GM18870 (cell line): ENCODE results near the gene DEGS2.

ENCODE experiments used
- ATAC-seq: cut with Tn5 transposase; IDR thresholded peaks from one replicate; pipeline ENCODE4 v1.9.1; 2021; ENCODE audit warnings: moderate library complexity; ENCODE audit not compliant: unreplicated experiment

DEGS2 gene

DNA sequence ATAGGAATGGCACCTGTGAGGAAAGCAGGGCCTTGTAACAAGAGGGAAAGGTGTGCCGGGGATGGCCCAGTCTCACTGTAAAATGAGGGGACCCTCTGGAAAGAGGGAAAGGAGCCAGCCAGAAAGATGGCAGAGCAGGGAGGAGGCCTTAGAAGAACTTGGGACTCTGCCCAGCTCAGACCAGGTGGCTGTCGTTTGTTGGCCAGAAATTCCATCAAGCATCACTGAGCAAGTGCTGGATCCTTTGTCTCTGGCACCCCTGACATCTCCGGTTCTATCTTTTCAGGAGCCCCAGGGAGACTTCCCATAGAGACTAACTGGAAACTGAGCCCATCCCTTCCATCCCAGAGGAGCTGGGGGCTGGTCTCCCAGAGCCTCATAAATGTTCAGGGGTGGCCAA is 43.3 kb downstream of the DEGS2 start:
- no peak for ATAC-seq

GRCh38 chr14:100115726-100116125 is 43.7 kb downstream of the DEGS2 start:
- ATAC-seq: no peak

GRCh38 chr14:100115236-100115635 is 44.2 kb downstream of the DEGS2 start:
- no peak for ATAC-seq

- ATAC-seq: no peak
Observed at GRCh38 chr14:100114109-100114765, 45.2 kb downstream of the DEGS2 start.

DNA sequence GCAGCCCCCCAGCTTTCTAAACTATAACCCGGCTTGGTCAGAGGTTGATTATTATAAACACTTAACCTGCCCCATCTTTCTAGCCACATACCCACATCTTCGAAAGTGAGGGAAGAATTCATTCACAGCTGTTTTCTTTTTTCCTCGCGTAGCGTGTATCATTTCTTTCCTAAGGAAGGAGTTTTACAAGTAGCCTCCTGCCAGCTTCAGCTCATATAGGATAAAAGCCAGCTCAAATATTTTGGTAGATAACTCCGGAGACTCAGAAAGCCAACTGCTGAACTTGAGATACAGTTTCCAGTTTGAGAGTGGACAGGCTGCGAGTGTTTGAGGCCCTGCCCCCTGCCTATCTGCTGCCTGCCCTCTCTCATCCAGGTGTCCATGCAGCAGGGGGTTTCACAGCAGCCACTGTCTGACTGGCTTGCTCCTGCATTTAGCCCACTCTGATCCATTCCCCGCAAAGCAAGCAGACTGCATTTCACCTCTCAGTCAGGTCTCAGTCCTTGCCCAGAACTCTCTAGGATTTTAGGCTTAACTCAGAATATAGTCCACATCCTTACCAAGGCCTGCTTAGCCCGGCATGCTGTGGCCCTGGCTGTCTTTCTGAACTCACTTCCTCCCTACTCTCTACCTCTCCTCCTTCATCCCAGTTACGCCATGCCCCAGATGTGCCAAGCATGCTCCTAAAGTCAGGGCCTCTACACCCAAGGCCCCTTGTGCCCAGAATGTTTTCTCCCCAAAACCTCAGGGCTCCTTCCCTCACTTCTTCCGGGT is 47.3 kb downstream of the DEGS2 start:
- ATAC-seq: no peak

DNA sequence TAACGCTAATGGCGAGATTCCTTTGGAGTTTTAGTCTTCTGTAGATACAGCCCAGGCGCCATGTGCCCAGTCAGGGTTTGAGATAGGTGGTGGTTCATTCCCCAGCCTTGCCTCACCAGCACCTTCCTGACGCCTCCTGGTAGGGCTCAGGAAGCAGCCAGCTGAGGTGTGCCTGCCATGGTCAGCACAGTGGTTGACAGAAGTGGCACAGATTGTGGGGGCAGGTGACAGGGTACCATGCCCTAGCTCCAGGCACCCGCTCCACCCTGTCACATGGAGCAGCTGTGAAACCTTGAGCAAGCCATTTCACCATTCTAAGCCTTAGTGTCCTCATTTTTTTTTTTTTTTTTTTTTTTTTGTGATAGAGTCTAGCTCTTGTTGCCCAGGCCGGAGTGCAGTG is 48.6 kb downstream of the DEGS2 start:
- no peak for ATAC-seq

GRCh38 chr14:100109594-100109955 is 49.9 kb downstream of the DEGS2 start:
- ATAC-seq: no peak

GRCh38 chr14:100108840-100109593 is 50.4 kb downstream of the DEGS2 start:
- no peak for ATAC-seq

GRCh38 chr14:100108042-100108825 is 51.2 kb downstream of the DEGS2 start:
- no peak for ATAC-seq

DNA sequence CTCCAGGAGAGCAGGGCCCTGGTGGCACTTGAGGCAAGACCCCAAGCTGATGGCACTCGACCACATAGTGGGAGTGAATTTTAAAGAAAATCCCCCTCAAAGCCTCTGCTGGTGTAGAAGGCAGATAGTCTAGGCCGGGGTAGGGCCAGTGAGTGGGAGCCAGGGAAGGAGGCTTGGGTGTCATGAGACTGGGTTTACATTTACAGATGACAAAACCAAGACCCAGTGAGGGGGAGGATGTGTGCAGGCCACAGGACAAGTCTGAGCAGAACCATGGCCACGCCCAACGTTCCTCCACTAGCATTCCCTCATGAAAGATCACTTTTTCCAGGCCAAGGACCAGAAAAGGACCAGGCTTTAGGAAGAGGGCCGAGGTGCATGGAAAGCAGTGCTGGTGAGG is 52.2 kb downstream of the DEGS2 start:
- no peak for ATAC-seq

DNA sequence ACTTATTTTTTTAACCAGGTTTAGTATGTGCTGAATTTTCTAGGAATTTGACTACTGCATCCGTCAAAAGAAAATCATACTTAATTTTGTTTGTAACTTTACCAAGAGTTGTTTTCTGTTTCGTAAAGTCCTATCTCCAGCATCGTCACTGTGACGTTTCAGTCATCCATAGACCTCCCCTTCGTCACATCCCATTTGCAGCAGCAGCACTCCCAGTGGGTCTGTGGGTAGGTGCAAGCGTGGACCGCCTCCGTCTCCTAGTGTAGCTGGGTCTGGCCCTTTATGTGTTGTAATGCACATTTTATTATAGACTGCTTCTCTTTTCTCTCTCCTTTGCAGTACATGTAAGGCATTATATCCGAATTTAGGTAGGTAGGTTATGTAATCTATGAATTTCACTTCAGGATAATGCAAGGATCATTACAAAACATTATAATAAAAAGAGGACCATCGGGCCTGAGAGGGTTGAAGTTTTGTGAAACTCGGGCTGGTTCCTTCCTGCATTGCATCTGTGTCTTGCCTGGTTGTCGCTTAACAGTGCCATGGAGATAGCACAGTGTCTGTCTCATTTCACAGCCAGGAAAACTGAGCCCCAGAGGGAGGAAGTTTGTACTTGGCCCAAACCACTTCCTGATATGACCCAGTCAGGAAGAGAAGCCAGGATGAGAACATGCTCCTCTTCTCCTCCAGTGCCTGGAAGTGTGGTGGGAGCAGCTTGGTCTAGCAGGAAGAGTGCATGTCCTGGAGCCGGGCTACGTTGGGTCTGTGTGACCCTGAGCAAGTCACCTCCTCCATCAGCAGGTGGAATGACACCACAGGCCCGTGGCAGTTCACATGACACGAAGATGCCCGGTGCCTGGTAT is 53.0 kb downstream of the DEGS2 start:
- ATAC-seq: no peak

GRCh38 chr14:100105357-100106169 is 53.9 kb downstream of the DEGS2 start:
- ATAC-seq: no peak

- ATAC-seq: no peak
Observed at GRCh38 chr14:100104523-100105300, 54.7 kb downstream of the DEGS2 start.

DNA sequence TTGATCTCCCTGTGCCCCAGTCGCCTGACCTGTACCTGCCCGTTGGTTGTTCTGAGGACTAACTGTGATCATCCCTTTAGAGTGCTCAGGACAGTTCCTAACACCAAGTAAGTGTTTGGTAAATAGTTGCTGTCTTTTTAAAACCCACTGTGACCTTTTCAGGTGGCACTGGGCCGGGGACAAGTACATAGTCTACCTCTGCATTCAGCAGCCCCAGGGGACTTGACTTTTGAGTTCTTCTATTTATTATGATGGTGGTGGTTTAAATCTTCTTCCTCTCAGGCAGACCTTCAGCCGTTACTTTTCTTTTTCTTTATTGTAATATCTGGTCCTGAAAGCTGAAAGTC is 55.5 kb downstream of the DEGS2 start:
- no peak for ATAC-seq

DNA sequence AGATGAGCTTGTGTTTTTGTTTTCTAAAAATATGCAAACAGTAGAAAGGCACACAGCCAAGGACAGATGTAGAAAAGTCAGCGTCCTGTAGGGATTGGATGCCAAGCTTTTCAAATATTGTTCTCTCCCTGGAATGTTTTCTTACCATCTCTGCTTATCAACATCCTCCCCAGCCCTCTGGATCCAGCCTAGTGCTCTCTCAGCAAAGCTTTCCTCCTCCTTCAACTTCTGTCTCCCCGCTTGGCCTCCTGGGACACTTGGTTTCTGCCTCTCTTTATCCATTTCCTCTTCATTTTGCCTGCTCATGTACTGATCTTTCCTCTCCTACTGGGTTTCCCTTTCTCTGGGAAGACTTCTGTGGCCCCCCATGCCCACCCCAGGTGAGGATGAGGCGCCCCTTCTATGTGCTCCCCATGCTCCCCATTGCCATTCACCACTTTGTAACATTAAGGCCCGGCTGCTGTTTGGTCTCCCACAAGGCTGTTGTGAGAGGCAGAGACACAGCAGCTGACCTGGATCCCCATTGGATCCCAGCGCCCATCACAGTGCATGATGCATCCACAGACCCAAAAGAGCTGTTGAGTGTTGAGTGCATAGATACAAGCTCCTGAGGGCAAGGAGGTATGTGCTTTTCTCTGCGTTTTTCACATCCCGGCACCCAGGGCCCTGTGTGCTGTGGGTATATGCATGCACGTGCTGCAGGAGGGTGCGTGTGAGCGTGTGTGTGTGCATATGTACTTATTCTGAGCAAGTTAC is 56.0 kb downstream of the DEGS2 start:
- ATAC-seq: no peak

DNA sequence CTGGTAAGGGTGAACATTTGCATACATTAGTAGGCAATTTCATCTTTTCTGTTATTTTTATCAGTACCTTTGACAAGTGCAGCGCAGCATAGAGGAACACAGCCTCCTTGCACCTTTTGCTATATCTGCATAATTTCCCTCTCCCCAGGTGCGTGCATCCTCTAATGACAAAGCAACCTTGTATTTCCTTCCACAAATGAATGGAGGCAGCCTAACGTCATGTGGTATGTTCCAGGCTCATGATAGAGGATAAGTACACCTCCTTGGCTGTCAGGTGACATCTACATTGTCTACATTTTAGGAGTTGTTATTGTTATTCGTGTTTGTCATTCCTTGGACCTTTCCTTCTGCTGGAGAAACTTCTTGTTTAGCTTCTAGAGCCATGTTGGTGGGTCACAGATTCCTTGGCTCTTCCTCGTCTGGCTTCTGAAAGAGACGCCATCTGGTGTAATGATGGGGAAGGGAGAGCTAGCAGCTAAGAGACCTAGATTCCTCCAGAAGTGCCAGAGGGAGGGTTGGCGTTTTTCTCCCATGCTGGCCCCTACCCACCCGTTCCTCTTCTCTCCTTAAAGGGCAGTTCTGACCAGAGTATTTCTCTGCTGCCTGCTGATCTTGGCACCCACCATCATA is 57.2 kb downstream of the DEGS2 start:
- no peak for ATAC-seq

- ATAC-seq: no peak
Observed at GRCh38 chr14:100100032-100100703, 59.3 kb downstream of the DEGS2 start.
